ENCODE data around the gene SELL. TPM values are rescaled to one million over a fixed set of nuclear protein-coding genes. Genes with fewer than 3 reads are reported as not detected.

Gene SELL
- total and polyA plus RNA-seq, 10 of the 15 experiments (the other 5 are each of a cell fraction or from before 2014, with no cell fraction given) = 31.8 to 66.0 (median 50.9) TPM

DNA sequence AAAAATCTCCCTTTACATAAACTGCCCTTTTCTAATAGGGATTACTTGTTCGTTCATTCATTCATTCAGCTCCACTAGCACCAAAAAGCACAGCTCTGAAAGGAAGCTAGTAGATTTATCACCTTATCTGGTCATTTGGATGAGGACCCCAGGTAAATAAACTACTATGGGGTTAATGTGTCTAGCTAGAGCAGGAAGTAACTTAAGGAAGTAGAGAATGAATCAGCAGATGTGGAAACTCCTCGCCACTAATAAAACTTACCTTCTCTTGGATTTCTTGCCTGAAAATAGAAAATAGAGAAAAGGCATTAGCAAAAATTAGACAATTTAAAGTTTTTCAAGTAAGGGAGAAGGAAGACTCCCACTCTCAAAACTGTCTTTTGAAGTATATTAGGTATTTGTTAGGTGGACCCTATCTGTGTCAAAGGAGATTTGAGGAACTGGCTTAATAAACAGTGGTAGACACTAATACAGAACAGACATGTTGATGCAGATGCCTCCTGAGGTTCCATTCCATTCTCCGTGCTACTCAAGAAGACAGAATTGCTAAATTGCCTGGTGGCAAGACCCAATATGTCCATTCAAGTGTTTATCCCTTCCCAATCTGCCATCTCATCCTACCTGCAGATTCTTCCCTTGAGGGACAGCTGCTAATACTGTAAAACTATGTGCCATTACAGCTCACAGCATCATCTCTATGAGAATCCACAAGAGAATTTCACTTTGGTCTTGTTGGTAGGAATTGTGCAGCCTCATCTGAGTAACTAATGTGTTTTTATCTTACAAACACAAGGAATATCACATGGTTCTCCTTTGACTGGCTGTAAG lies 14.9 kb downstream of the SELL start:
- Histone ChIP-seq H2AFZ (ENCODE audit: control insufficient read depth, low read depth, low read length) (peak overlapping the region; percentile 24; the same call in 1 of the 2 replicates), H3K4me3 (no peak overlapping the region), H3K27ac (ENCODE audit: control insufficient read depth, insufficient read depth) (peak overlapping the region; percentile 91), H3K9ac (ENCODE audit: control insufficient read depth, insufficient read depth, low read length) (no peak overlapping the region), H3K4me1 (ENCODE audit: control insufficient read depth, insufficient read depth, low read length) (peaks cover 67% of the 10 kb centered on the region), H3K36me3 (ENCODE audit: control insufficient read depth in 2 of 2, insufficient read depth in 2 of 2, low read length in 1 of 2) (no peaks in the 10 kb centered on the region; a peak in 1 of 4 replicates), H3K79me2 (ENCODE audit: control insufficient read depth, insufficient read depth, low read length) (no peaks in the 10 kb centered on the region), H3K4me2 (ENCODE audit: control insufficient read depth, insufficient read depth) (peak overlapping the region; percentile 15; the same call in 1 of the 2 replicates), H3K27me3 (replicated peaks in 1 of 2; ENCODE audit: control insufficient read depth in 2 of 2, insufficient read depth in 2 of 2, low read length in 1 of 2) (no peaks in the 10 kb centered on the region), H4K20me1 (ENCODE audit: control insufficient read depth, insufficient read depth) (no peaks in the 10 kb centered on the region), H3K9me3 (replicated peaks; ENCODE audit: control insufficient read depth, insufficient read depth, low read length) (no peaks in the 10 kb centered on the region)
- in situ Hi-C loops (cut with MboI) (no loop called here), intact Hi-C loops (cut with micrococcal nuclease; ENCODE audit: unreplicated experiment) (loop anchor here (2.0 to 10.0 kb wide), 4 partner anchors 14 to 376 kb away; partner anchors contain the start of genes KIFAP3, SCYL3 and SELL)
- BruUV-seq (replicated peaks) = no TSS peak
- DNase-seq (ENCODE audit: low read depth, low spot score) (no peak), ATAC-seq (0 out of 3 replicates have a peak, but pooled peaks have one; percentile 7), FAIRE-seq (no peak)
- POLR2A ChIA-PET = interaction anchor here (0.6 to 8.1 kb wide), 6 partner anchors 11 to 1732 kb away, joined by 3 to 64 read pairs (median 4); no protein-coding TSS in a partner anchor
- SMC1A ChIA-PET (ENCODE audit: uncharacterized antibody, unreplicated experiment) = interaction anchor here (0.6 to 10.1 kb wide), 13 partner anchors 11 to 386 kb away, joined by 3 to 176 read pairs (median 5); partner anchors contain the start of genes F5 and METTL18
- 34% methylated on average over 3 of the region's 3 CpGs for WGBS (ENCODE audit: insufficient coverage, insufficient replicate concordance, low lambda C conversion rate, missing lambda C conversion rate)
- RAD21 ChIA-PET (ENCODE audit: unreplicated experiment) = interaction anchor here (1.0 to 3.2 kb wide), 7 partner anchors 12 to 1096 kb away, joined by 3 to 25 read pairs (median 5); partner anchors contain the start of gene METTL18
- CTCF ChIA-PET = interaction anchor here (0.9 to 7.7 kb wide), 6 partner anchors 11 to 94 kb away, joined by 3 to 125 read pairs (median 30); no protein-coding TSS in a partner anchor
- TF ChIP-seq, protein P1, sequence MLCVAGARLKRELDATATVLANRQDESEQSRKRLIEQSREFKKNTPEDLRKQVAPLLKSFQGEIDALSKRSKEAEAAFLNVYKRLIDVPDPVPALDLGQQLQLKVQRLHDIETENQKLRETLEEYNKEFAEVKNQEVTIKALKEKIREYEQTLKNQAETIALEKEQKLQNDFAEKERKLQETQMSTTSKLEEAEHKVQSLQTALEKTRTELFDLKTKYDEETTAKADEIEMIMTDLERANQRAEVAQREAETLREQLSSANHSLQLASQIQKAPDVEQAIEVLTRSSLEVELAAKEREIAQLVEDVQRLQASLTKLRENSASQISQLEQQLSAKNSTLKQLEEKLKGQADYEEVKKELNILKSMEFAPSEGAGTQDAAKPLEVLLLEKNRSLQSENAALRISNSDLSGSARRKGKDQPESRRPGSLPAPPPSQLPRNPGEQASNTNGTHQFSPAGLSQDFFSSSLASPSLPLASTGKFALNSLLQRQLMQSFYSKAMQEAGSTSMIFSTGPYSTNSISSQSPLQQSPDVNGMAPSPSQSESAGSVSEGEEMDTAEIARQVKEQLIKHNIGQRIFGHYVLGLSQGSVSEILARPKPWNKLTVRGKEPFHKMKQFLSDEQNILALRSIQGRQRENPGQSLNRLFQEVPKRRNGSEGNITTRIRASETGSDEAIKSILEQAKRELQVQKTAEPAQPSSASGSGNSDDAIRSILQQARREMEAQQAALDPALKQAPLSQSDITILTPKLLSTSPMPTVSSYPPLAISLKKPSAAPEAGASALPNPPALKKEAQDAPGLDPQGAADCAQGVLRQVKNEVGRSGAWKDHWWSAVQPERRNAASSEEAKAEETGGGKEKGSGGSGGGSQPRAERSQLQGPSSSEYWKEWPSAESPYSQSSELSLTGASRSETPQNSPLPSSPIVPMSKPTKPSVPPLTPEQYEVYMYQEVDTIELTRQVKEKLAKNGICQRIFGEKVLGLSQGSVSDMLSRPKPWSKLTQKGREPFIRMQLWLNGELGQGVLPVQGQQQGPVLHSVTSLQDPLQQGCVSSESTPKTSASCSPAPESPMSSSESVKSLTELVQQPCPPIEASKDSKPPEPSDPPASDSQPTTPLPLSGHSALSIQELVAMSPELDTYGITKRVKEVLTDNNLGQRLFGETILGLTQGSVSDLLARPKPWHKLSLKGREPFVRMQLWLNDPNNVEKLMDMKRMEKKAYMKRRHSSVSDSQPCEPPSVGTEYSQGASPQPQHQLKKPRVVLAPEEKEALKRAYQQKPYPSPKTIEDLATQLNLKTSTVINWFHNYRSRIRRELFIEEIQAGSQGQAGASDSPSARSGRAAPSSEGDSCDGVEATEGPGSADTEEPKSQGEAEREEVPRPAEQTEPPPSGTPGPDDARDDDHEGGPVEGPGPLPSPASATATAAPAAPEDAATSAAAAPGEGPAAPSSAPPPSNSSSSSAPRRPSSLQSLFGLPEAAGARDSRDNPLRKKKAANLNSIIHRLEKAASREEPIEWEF (IDR thresholded peaks at IDR 0.05; ENCODE audit: insufficient replicate concordance, low read depth, low read length) = no peak
- TF ChIP-seq TBL1XR1 (IDR thresholded peaks at IDR 0.05; ENCODE audit: low read depth, low read length) = no peak
- no peak for TF ChIP-seq HDAC2 (IDR thresholded peaks at IDR 0.05)
- TF ChIP-seq JUNB (IDR thresholded peaks at IDR 0.05) = 0 out of 2 replicates have a peak, but pooled peaks have one; percentile 9
- no peak for TF ChIP-seq RAD21 (IDR thresholded peaks at IDR 0.05; ENCODE audit: insufficient read depth, low read depth, low read length)
- TF ChIP-seq, protein P2, sequence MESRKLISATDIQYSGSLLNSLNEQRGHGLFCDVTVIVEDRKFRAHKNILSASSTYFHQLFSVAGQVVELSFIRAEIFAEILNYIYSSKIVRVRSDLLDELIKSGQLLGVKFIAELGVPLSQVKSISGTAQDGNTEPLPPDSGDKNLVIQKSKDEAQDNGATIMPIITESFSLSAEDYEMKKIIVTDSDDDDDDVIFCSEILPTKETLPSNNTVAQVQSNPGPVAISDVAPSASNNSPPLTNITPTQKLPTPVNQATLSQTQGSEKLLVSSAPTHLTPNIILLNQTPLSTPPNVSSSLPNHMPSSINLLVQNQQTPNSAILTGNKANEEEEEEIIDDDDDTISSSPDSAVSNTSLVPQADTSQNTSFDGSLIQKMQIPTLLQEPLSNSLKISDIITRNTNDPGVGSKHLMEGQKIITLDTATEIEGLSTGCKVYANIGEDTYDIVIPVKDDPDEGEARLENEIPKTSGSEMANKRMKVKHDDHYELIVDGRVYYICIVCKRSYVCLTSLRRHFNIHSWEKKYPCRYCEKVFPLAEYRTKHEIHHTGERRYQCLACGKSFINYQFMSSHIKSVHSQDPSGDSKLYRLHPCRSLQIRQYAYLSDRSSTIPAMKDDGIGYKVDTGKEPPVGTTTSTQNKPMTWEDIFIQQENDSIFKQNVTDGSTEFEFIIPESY (IDR thresholded peaks at IDR 0.05) = no peak
- TF ChIP-seq SPI1 (IDR thresholded peaks at IDR 0.05; ENCODE audit: borderline replicate concordance, insufficient read depth, low read depth, low read length) = peak; percentile 56; the same call in 1 of the 2 replicates
- no peak for TF ChIP-seq IRF4 (IDR thresholded peaks at IDR 0.05; ENCODE audit: low read depth, low read length)
- no peak for TF ChIP-seq MEF2A (IDR thresholded peaks at IDR 0.05; ENCODE audit: insufficient read depth, low read depth, low read length)
- TF ChIP-seq ETV6 (conservative IDR thresholded peaks at IDR 0.05 in 1 of 2, IDR thresholded peaks at IDR 0.05 in 1 of 2; ENCODE audit: borderline replicate concordance in 1 of 2, low read depth in 1 of 2) = peak in 1 of 2 experiments; percentile 49; a peak in 1 of 4 replicates
- TF ChIP-seq ATF7 (IDR thresholded peaks at IDR 0.05; ENCODE audit: low read depth) = no peak
- TF ChIP-seq SUZ12 (IDR thresholded peaks at IDR 0.05; ENCODE audit: unreplicated experiment) = no peak

Data from GM12878 (cell line).